Right lobe of liver (tissue), 4 donors: ENCODE data around the gene IL22.

Experiments
- CTCF ChIP-seq, 4 donors: fragments of 200-600 bp in 3 of 4; fragments of 450-650 bp in 1 of 4; IDR thresholded peaks; one replicate each; pipeline versions ENCODE4 v1.5.1 to v1.8.0; 2016 to 2022; ENCODE audit warnings: antibody characterized with exemption in 4 of 4, mild to moderate bottlenecking in 2 of 4
- POLR2A ChIP-seq: fragments of 450-650 bp; IDR thresholded peaks from one replicate; pipeline ENCODE4 v1.6.1; 2017; ENCODE audit warnings: antibody characterized with exemption, mild to moderate bottlenecking
- donor health status: DM: no; HTN: no; CAD: no.
- donor health status: DM: no; HTN: no; CAD: no.
- donor health status: DM: no; HTN: yes; CAD: no.

- TF ChIP-seq CTCF (IDR thresholded peaks at IDR 0.05), result no peak
- no peak for TF ChIP-seq POLR2A
Measured at GRCh38 chr12:68231691-68232090, 21.7 kb downstream of the IL22 start.
